HepG2 (cell line): Measurements from ENCODE around the gene NRL. TPM values are rescaled to one million over a fixed set of nuclear protein-coding genes. Genes with fewer than 3 reads are reported as not detected.

Experiments used
- AGO2 ChIP-seq: fragments of 200-400 bp; formaldehyde crosslinking; optimal IDR thresholded peaks from 2 replicates; pipeline ENCODE3; 2017; ENCODE audit warnings: mild to moderate bottlenecking, low read depth, low read length, moderate library complexity
- DPF2 ChIP-seq: sonication (generic); formaldehyde crosslinking; IDR thresholded peaks from 2 replicates; pipeline ENCODE4 v1.4.0; 2020; ENCODE audit warnings: mild to moderate bottlenecking, low read depth, missing genetic modification reagents, borderline replicate concordance
- HOXA5 ChIP-seq: sonication (generic); formaldehyde crosslinking; IDR thresholded peaks from 2 replicates; pipeline ENCODE4 v1.4.0; 2020; ENCODE audit warnings: missing genetic modification reagents
- KLF15 ChIP-seq: sonication (generic); formaldehyde crosslinking; IDR thresholded peaks from 2 replicates; pipeline ENCODE4 v1.8.1; 2023; ENCODE audit warnings: borderline replicate concordance, mild to moderate bottlenecking, inconsistent platforms, missing genetic modification reagents, mixed read lengths
- MYC ChIP-seq: sonication (generic); formaldehyde crosslinking; IDR thresholded peaks from 2 replicates; pipeline ENCODE4 v1.9.0; 2021; ENCODE audit warnings: missing genetic modification reagents, borderline replicate concordance
- NCOA5 ChIP-seq: sonication (generic); formaldehyde crosslinking; IDR thresholded peaks from 2 replicates; pipeline ENCODE4 v1.4.0; 2020; ENCODE audit warnings: missing genetic modification reagents
- NFIC ChIP-seq: IDR thresholded peaks from 2 replicates; pipeline ENCODE4 v1.6.1; 2012; ENCODE audit warnings: mild to moderate bottlenecking, low read length, inconsistent platforms
- PAWR ChIP-seq: sonication (generic); formaldehyde crosslinking; IDR thresholded peaks from 2 replicates; pipeline ENCODE4 v1.4.0; 2020; ENCODE audit warnings: missing genetic modification reagents, mild to moderate bottlenecking, borderline replicate concordance
- SP1 ChIP-seq, 2 experiments: fragments of 450-650 bp in 1 of 2; sonication (generic) in 1 of 2; formaldehyde crosslinking in 1 of 2; IDR thresholded peaks; 2 replicates each; pipeline versions ENCODE4 v1.4.0 to v1.6.1; 2016 to 2020; ENCODE audit warnings: missing genetic modification reagents in 1 of 2
- TOPORS ChIP-seq: sonication (generic); formaldehyde crosslinking; IDR thresholded peaks from 2 replicates; pipeline ENCODE4 v1.8.0; 2023; ENCODE audit warnings: mild to moderate bottlenecking, missing genetic modification reagents
- ZBTB3 ChIP-seq: sonication (generic); formaldehyde crosslinking; IDR thresholded peaks from 2 replicates; pipeline ENCODE4 v1.4.0; 2020; ENCODE audit warnings: low read depth, mild to moderate bottlenecking, moderate library complexity, missing genetic modification reagents, borderline replicate concordance
- ZKSCAN1 ChIP-seq: fragments of 150-350 bp; IDR thresholded peaks from 2 replicates; pipeline ENCODE4 v1.6.1; 2014; ENCODE audit warnings: low read length
- ZNF232 ChIP-seq: sonication (generic); formaldehyde crosslinking; IDR thresholded peaks from 2 replicates; pipeline ENCODE4 v1.4.0; 2020; ENCODE audit warnings: missing genetic modification reagents, borderline replicate concordance
- ZNF3 ChIP-seq: IDR thresholded peaks from 2 replicates; pipeline ENCODE4 v1.7.0; 2017; ENCODE audit warnings: inconsistent platforms
- ZNF335 ChIP-seq: sonication (generic); formaldehyde crosslinking; IDR thresholded peaks from 2 replicates; pipeline ENCODE4 v1.4.0; 2020; ENCODE audit warnings: missing genetic modification reagents
- ZNF776 ChIP-seq: sonication (generic); formaldehyde crosslinking; IDR thresholded peaks from 2 replicates; pipeline ENCODE4 v1.4.0; 2020; ENCODE audit warnings: mild to moderate bottlenecking, missing genetic modification reagents
- ZNF891 ChIP-seq: sonication (generic); formaldehyde crosslinking; IDR thresholded peaks from 2 replicates; pipeline ENCODE4 v1.5.0; 2020; ENCODE audit warnings: mild to moderate bottlenecking, missing genetic modification reagents
- polyA plus RNA-seq, 8 experiments: library from polyadenylated mRNA; depleted of rRNA in 3 of 8; stranded (reverse) in 7 of 8; unstranded in 1 of 8; fragments of >200 nt; fragmentation: Illumina TruSeq in 4 of 8; extraction: Trizol in 4 of 8; gene quantifications; 2 replicates each; pipeline versions ENCODE4 v1.2.1 to v1.2.3, GENCODE V29; 2011 to 2016; ENCODE audit warnings: low read depth in 4 of 8, missing spikeins in 1 of 8, mixed read lengths in 1 of 8; ENCODE audit not compliant: insufficient read depth in 1 of 8
- total RNA-seq, 5 experiments: library from RNA; depleted of rRNA; stranded (reverse); fragments of >200 nt; fragmentation: Illumina TruSeq; extraction: Trizol; gene quantifications; 2 replicates each; pipeline ENCODE4 v1.2.3, GENCODE V29; 2016; ENCODE audit warnings: low read depth in 1 of 5
- TF ChIP-seq, protein P1 (sequence below): sonication (generic); formaldehyde crosslinking; IDR thresholded peaks from 2 replicates; pipeline ENCODE4 v1.9.0; 2021; ENCODE audit warnings: mild to moderate bottlenecking, missing genetic modification reagents
- TF ChIP-seq, protein P2 (sequence below): sonication (generic); formaldehyde crosslinking; IDR thresholded peaks from 2 replicates; pipeline ENCODE4 v1.4.0; 2020; ENCODE audit warnings: missing genetic modification reagents
- TF ChIP-seq, protein P3 (sequence below): sonication (generic); formaldehyde crosslinking; IDR thresholded peaks from 2 replicates; pipeline ENCODE4 v1.5.1; 2020; ENCODE audit warnings: mild to moderate bottlenecking, moderate library complexity, missing genetic modification reagents

NRL gene
- total and polyA plus RNA-seq, 2 of the 13 experiments (the other 11 are each of a cell fraction or from before 2014, with no cell fraction given) = 2.5 to 4.7 TPM

DNA sequence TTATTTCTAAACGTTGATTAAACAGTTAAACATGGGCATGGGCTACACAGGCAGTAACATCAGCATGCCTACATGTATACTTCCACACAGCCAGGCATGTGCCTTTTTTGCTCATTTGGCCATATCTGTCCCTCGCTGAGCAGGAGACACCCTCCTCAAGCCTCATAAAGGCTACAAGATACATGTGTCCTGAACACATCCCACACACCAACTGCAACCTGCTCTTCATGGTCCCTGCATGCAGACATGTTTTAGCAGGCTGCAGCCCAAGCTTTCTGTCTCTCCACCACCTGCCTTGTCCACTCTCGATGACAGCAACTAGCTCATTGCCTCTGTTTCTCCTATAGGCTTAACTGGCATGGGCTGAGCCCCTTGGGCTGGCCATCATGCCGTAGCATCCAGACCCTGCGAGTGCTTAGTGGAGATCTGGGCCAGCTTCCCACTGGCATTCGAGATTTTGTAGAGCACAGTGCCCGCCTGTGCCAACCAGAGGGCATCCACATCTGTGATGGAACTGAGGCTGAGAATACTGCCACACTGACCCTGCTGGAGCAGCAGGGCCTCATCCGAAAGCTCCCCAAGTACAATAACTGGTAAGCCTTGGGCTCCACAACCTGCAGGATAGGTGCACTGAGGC lies 18.1 kb downstream of the NRL start (continued):
- TF ChIP-seq, protein P1, sequence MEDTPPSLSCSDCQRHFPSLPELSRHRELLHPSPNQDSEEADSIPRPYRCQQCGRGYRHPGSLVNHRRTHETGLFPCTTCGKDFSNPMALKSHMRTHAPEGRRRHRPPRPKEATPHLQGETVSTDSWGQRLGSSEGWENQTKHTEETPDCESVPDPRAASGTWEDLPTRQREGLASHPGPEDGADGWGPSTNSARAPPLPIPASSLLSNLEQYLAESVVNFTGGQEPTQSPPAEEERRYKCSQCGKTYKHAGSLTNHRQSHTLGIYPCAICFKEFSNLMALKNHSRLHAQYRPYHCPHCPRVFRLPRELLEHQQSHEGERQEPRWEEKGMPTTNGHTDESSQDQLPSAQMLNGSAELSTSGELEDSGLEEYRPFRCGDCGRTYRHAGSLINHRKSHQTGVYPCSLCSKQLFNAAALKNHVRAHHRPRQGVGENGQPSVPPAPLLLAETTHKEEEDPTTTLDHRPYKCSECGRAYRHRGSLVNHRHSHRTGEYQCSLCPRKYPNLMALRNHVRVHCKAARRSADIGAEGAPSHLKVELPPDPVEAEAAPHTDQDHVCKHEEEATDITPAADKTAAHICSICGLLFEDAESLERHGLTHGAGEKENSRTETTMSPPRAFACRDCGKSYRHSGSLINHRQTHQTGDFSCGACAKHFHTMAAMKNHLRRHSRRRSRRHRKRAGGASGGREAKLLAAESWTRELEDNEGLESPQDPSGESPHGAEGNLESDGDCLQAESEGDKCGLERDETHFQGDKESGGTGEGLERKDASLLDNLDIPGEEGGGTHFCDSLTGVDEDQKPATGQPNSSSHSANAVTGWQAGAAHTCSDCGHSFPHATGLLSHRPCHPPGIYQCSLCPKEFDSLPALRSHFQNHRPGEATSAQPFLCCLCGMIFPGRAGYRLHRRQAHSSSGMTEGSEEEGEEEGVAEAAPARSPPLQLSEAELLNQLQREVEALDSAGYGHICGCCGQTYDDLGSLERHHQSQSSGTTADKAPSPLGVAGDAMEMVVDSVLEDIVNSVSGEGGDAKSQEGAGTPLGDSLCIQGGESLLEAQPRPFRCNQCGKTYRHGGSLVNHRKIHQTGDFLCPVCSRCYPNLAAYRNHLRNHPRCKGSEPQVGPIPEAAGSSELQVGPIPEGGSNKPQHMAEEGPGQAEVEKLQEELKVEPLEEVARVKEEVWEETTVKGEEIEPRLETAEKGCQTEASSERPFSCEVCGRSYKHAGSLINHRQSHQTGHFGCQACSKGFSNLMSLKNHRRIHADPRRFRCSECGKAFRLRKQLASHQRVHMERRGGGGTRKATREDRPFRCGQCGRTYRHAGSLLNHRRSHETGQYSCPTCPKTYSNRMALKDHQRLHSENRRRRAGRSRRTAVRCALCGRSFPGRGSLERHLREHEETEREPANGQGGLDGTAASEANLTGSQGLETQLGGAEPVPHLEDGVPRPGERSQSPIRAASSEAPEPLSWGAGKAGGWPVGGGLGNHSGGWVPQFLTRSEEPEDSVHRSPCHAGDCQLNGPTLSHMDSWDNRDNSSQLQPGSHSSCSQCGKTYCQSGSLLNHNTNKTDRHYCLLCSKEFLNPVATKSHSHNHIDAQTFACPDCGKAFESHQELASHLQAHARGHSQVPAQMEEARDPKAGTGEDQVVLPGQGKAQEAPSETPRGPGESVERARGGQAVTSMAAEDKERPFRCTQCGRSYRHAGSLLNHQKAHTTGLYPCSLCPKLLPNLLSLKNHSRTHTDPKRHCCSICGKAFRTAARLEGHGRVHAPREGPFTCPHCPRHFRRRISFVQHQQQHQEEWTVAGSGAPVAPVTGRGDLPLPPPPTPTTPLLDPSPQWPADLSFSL (CRISPR knock-in tag) = no peak
- TF ChIP-seq NFIC = no peak
- TF ChIP-seq SP1 (IDR thresholded peaks at IDR 0.05) = no peak
- no peak for TF ChIP-seq SP1 (CRISPR knock-in tag; IDR thresholded peaks at IDR 0.05)
- TF ChIP-seq ZKSCAN1 = no peak
- TF ChIP-seq, protein P2, sequence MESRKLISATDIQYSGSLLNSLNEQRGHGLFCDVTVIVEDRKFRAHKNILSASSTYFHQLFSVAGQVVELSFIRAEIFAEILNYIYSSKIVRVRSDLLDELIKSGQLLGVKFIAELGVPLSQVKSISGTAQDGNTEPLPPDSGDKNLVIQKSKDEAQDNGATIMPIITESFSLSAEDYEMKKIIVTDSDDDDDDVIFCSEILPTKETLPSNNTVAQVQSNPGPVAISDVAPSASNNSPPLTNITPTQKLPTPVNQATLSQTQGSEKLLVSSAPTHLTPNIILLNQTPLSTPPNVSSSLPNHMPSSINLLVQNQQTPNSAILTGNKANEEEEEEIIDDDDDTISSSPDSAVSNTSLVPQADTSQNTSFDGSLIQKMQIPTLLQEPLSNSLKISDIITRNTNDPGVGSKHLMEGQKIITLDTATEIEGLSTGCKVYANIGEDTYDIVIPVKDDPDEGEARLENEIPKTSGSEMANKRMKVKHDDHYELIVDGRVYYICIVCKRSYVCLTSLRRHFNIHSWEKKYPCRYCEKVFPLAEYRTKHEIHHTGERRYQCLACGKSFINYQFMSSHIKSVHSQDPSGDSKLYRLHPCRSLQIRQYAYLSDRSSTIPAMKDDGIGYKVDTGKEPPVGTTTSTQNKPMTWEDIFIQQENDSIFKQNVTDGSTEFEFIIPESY (CRISPR knock-in tag) = no peak
- TF ChIP-seq, protein P3, sequence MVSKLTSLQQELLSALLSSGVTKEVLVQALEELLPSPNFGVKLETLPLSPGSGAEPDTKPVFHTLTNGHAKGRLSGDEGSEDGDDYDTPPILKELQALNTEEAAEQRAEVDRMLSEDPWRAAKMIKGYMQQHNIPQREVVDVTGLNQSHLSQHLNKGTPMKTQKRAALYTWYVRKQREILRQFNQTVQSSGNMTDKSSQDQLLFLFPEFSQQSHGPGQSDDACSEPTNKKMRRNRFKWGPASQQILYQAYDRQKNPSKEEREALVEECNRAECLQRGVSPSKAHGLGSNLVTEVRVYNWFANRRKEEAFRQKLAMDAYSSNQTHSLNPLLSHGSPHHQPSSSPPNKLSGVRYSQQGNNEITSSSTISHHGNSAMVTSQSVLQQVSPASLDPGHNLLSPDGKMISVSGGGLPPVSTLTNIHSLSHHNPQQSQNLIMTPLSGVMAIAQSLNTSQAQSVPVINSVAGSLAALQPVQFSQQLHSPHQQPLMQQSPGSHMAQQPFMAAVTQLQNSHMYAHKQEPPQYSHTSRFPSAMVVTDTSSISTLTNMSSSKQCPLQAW = no peak
- TF ChIP-seq PAWR (CRISPR knock-in tag) = no peak
- TF ChIP-seq HOXA5 = no peak
- TF ChIP-seq MYC (CRISPR knock-in tag) = 0 out of 2 replicates have a peak, but pooled peaks have one; percentile 26
- no peak for TF ChIP-seq DPF2 (CRISPR knock-in tag)
- no peak; the same call in 1 of the 2 replicates for TF ChIP-seq ZNF232 (CRISPR knock-in tag)
- peak; percentile 66; the same call in 1 of the 2 replicates for TF ChIP-seq ZNF776 (CRISPR knock-in tag)
- no peak for TF ChIP-seq KLF15 (CRISPR knock-in tag)
- TF ChIP-seq ZNF335 (CRISPR knock-in tag) = no peak
- TF ChIP-seq AGO2 = peak; percentile 40
- TF ChIP-seq NCOA5 (CRISPR knock-in tag) = no peak
- TF ChIP-seq ZNF3 = no peak
- peak; percentile 52; the same call in 1 of the 2 replicates for TF ChIP-seq TOPORS (CRISPR knock-in tag)
- no peak for TF ChIP-seq ZBTB3
- no peak for TF ChIP-seq ZNF891 (CRISPR knock-in tag)
